GM23338 (cell line): ENCODE measurements around the gene INPP5A. TPM values are rescaled to one million over a fixed set of nuclear protein-coding genes. Genes with fewer than 3 reads are reported as not detected.

Source experiments
- ATAC-seq: fragments of 200-7000 bp; cut with Tn5 transposase; 3 replicates; pipeline ENCODE4 v1.9.1; 2020
- DNase-seq: peaks from one replicate; pipeline ENCODE4 v3.0.0-alpha.2; 2015; ENCODE audit warnings: low spot score
- H2AFZ ChIP-seq: fragments of 200-600 bp; sonication (generic); 2 replicates; pipeline ENCODE4 v1.8.0; 2016; ENCODE audit warnings: antibody characterized with exemption, mild to moderate bottlenecking, moderate library complexity
- H3F3A ChIP-seq: fragments of 200-600 bp; sonication (generic); replicated peaks from 2 replicates; pipeline ENCODE4 v1.8.0; 2017; ENCODE audit warnings: antibody characterized with exemption, mixed run types, low read depth
- H3K27ac ChIP-seq: fragments of 200-600 bp; sonication (generic); 2 replicates; pipeline ENCODE4 v1.6.1; 2016; ENCODE audit warnings: low read depth
- H3K27me3 ChIP-seq: fragments of 200-600 bp; sonication (generic); 2 replicates; pipeline ENCODE4 v1.8.0; 2016; ENCODE audit warnings: mild to moderate bottlenecking, mixed run types, moderate library complexity; ENCODE audit not compliant: insufficient read depth
- H3K36me3 ChIP-seq: fragments of 200-600 bp; sonication (generic); 2 replicates; pipeline ENCODE4 v1.8.0; 2016; ENCODE audit warnings: mild to moderate bottlenecking; ENCODE audit not compliant: insufficient read depth
- H3K4me1 ChIP-seq: fragments of 200-600 bp; sonication (generic); 2 replicates; pipeline ENCODE4 v1.8.0; 2016; ENCODE audit warnings: mild to moderate bottlenecking, moderate library complexity; ENCODE audit not compliant: insufficient read depth
- H3K4me2 ChIP-seq: fragments of 200-600 bp; sonication (generic); 2 replicates; pipeline ENCODE4 v1.7.1; 2017; ENCODE audit warnings: mixed run types
- H3K4me3 ChIP-seq: fragments of 200-600 bp; sonication (generic); 2 replicates; pipeline ENCODE4 v1.6.1; 2016; ENCODE audit warnings: mixed run types
- H3K79me2 ChIP-seq: fragments of 200-600 bp; sonication (generic); replicated peaks from 2 replicates; pipeline ENCODE4 v1.8.0; 2017; ENCODE audit warnings: mild to moderate bottlenecking; ENCODE audit not compliant: insufficient read depth
- H3K9me2 ChIP-seq: fragments of 200-600 bp; sonication (generic); 2 replicates; pipeline ENCODE4 v1.8.0; 2017; ENCODE audit not compliant: insufficient read depth
- H4K20me1 ChIP-seq: fragments of 200-600 bp; sonication (generic); replicated peaks from 2 replicates; pipeline ENCODE4 v1.8.0; 2017; ENCODE audit warnings: mild to moderate bottlenecking; ENCODE audit not compliant: insufficient read depth
- H3K27ac Mint-ChIP-seq: 2 replicates; pipeline ENCODE4 v1.8.0; 2020; ENCODE audit warnings: inconsistent platforms, mild to moderate bottlenecking, moderate library complexity, mixed read lengths
- H3K27me3 Mint-ChIP-seq: 3 replicates; pipeline ENCODE4 v1.8.0; 2022; ENCODE audit warnings: low read depth, mild to moderate bottlenecking, moderate library complexity, mixed read lengths, inconsistent platforms; ENCODE audit not compliant: insufficient read depth, poor library complexity
- H3K36me3 Mint-ChIP-seq: 3 replicates; pipeline ENCODE4 v1.8.0; 2021; ENCODE audit warnings: low read depth, mild to moderate bottlenecking, inconsistent platforms, moderate library complexity, mixed read lengths
- H3K4me1 Mint-ChIP-seq: 3 replicates; pipeline ENCODE4 v1.8.0; 2020; ENCODE audit warnings: mild to moderate bottlenecking, inconsistent platforms, mixed read lengths
- H3K4me3 Mint-ChIP-seq: 3 replicates; pipeline ENCODE4 v1.8.0; 2021; ENCODE audit warnings: moderate library complexity, mild to moderate bottlenecking, inconsistent platforms, mixed read lengths
- H3K9me3 Mint-ChIP-seq: 3 replicates; pipeline ENCODE4 v1.8.0; 2020; ENCODE audit warnings: moderate library complexity, mild to moderate bottlenecking, inconsistent platforms, mixed read lengths
- CREB1 ChIP-seq: fragments of 250-450 bp; sonication (Bioruptor Pico); IDR thresholded peaks from 2 replicates; pipeline ENCODE4 v1.5.0; 2020; ENCODE audit warnings: low read depth, mild to moderate bottlenecking, moderate library complexity
- CTCF ChIP-seq, 2 experiments: fragments of 200-600 bp in 1 of 2; sonication (generic) in 1 of 2; conservative IDR thresholded peaks; 2 replicates each; pipeline versions ENCODE4 v1.5.1 to v1.6.1; 2016 to 2017; ENCODE audit warnings: antibody characterized with exemption in 2 of 2, low read depth in 2 of 2, mild to moderate bottlenecking in 2 of 2, moderate library complexity in 1 of 2
- EZH2 ChIP-seq: fragments of 200-600 bp; sonication (generic); IDR thresholded peaks from one replicate; pipeline ENCODE4 v1.8.0; 2017; ENCODE audit warnings: antibody characterized with exemption, mild to moderate bottlenecking, low read depth; ENCODE audit not compliant: unreplicated experiment
- EZH2phosphoT487 ChIP-seq: fragments of 200-600 bp; sonication (generic); IDR thresholded peaks from one replicate; pipeline ENCODE4 v1.8.1; 2018; ENCODE audit warnings: antibody characterized with exemption; ENCODE audit not compliant: unreplicated experiment
- JUNB ChIP-seq: IDR thresholded peaks from one replicate; pipeline ENCODE4 v1.6.1; 2016; ENCODE audit warnings: antibody characterized with exemption; ENCODE audit not compliant: unreplicated experiment
- NANOG ChIP-seq: IDR thresholded peaks from 2 replicates; pipeline ENCODE4 v1.6.1; 2016; ENCODE audit warnings: antibody characterized with exemption, borderline replicate concordance
- POLR2AphosphoS5 ChIP-seq: IDR thresholded peaks from 2 replicates; pipeline ENCODE4 v1.6.1; 2016; ENCODE audit warnings: antibody characterized with exemption, low read depth
- REST ChIP-seq: IDR thresholded peaks from one replicate; pipeline ENCODE4 v1.6.1; 2018; ENCODE audit warnings: antibody characterized with exemption; ENCODE audit not compliant: unreplicated experiment
- STAT1 ChIP-seq: IDR thresholded peaks from one replicate; pipeline ENCODE4 v1.6.1; 2016; ENCODE audit warnings: antibody characterized with exemption; ENCODE audit not compliant: unreplicated experiment
- ZNF114 ChIP-seq: fragments of 250-450 bp; sonication (Bioruptor Pico); IDR thresholded peaks from 2 replicates; pipeline ENCODE4 v1.5.0; 2020; ENCODE audit warnings: mild to moderate bottlenecking, moderate library complexity
- ZNF331 ChIP-seq: fragments of 250-450 bp; sonication (Bioruptor Pico); IDR thresholded peaks from 2 replicates; pipeline ENCODE4 v1.5.0; 2020; ENCODE audit warnings: low read depth, mild to moderate bottlenecking, moderate library complexity
- ZNF462 ChIP-seq: fragments of 250-450 bp; sonication (Bioruptor Pico); IDR thresholded peaks from 2 replicates; pipeline ENCODE4 v1.5.0; 2020; ENCODE audit warnings: mild to moderate bottlenecking, moderate library complexity
- polyA plus RNA-seq: library from polyadenylated mRNA; unstranded; fragments of >200 nt; fragmentation: Nextera tagmentation; extraction: Ambion mirVana; gene quantifications from 2 replicates; pipeline ENCODE4 v1.2.1, GENCODE V29; 2016
- total RNA-seq: library from RNA; depleted of rRNA; stranded (reverse); fragments of >200 nt; shearing (Covaris generic); gene quantifications from 2 replicates; pipeline ENCODE4 v1.2.3, GENCODE V29; 2014
- TF ChIP-seq, protein P1 (sequence below): IDR thresholded peaks from 2 replicates; pipeline ENCODE4 v1.6.1; 2016; ENCODE audit warnings: antibody characterized with exemption

Gene INPP5A
- total and polyA plus RNA-seq, 2 experiments from 2014 or later: 5.9 to 40.6 TPM

DNA sequence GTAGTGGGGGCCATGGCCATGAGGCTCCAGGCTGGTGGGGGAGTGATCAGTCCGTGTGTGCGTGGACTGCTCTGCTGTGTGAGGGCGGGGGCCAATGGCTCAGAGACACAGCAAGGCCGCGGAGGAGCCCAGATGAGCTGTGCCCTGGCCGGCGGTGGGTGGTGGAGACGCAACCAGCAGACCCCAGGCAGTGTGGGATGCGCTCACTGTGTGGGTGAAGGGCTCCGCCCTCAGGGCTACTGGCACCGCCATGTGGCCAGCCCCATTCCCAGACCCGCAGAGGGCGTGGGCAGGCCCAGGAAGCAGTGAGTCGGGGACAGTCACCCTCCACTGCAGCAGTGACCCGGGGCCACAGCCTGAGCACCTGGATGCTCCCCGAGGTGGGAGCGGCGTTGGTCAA lies 239.2 kb downstream of the INPP5A start:
- H3K4me2 ChIP-seq: no peak overlapping the region
- no peaks in the 10 kb centered on the region; the same call in 1 of the 3 replicates for H3K9me3 Mint-ChIP-seq
- ATAC-seq (no peak), DNase-seq (no peak)
- H3K4me1 Mint-ChIP-seq: peaks cover 5% of the 10 kb centered on the region; the same call in 2 of the 3 replicates
- H3K27ac Mint-ChIP-seq: no peak overlapping the region
- peaks cover 6% of the 10 kb centered on the region for H3K36me3 Mint-ChIP-seq
- no peaks in the 10 kb centered on the region for H3F3A ChIP-seq
- no peak overlapping the region for H3K4me3 Mint-ChIP-seq
- H3K79me2 ChIP-seq: no peaks in the 10 kb centered on the region
- no peak overlapping the region for H3K4me3 ChIP-seq
- no peak for TF ChIP-seq EZH2phosphoT487
- TF ChIP-seq ZNF114 (CRISPR knock-in tag): no peak
- no peak for TF ChIP-seq CREB1
- TF ChIP-seq POLR2AphosphoS5: no peak
- TF ChIP-seq NANOG: no peak
- TF ChIP-seq ZNF331: no peak
- TF ChIP-seq ZNF462 (CRISPR knock-in tag): no peak
- TF ChIP-seq EZH2: no peak
- TF ChIP-seq CTCF (conservative IDR thresholded peaks at IDR 0.05; ENCODE audit: low read depth in 2 of 2): no peak
- TF ChIP-seq, protein P1, sequence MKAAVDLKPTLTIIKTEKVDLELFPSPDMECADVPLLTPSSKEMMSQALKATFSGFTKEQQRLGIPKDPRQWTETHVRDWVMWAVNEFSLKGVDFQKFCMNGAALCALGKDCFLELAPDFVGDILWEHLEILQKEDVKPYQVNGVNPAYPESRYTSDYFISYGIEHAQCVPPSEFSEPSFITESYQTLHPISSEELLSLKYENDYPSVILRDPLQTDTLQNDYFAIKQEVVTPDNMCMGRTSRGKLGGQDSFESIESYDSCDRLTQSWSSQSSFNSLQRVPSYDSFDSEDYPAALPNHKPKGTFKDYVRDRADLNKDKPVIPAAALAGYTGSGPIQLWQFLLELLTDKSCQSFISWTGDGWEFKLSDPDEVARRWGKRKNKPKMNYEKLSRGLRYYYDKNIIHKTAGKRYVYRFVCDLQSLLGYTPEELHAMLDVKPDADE: no peak
- no peak for TF ChIP-seq JUNB
- TF ChIP-seq STAT1: no peak
- TF ChIP-seq REST: no peak
- peaks cover 5% of the 10 kb centered on the region; the same call in 1 of the 2 replicates for H3K27me3 ChIP-seq
- no peak overlapping the region for H3K27ac ChIP-seq
- H3K9me2 ChIP-seq: no peaks in the 10 kb centered on the region
- no peaks in the 10 kb centered on the region for H3K36me3 ChIP-seq
- peaks cover 17% of the 10 kb centered on the region for H3K27me3 Mint-ChIP-seq
- no peak overlapping the region for H2AFZ ChIP-seq
- no peaks in the 10 kb centered on the region for H3K4me1 ChIP-seq
- no peaks in the 10 kb centered on the region; the same call in 1 of the 2 replicates for H4K20me1 ChIP-seq
